HepG2 (cell line): ENCODE measurements around the gene OPA3. TPM values are rescaled to one million over a fixed set of nuclear protein-coding genes. Genes with fewer than 3 reads are reported as not detected.
A peak's percentile ranks its signal among the peaks of the same experiment; 100 is the strongest.

Experiments
- ATAC-seq: fragments of 200-7000 bp; cut with Tn5 transposase; 3 replicates; pipeline ENCODE4 v1.9.1; 2020; ENCODE audit warnings: mild to moderate bottlenecking, moderate library complexity
- BruUV-seq: library from RNA; stranded (reverse); fragments of 400-500 nt; replicated peaks from 2 replicates; lab custom pipeline; 2021; lab: Mats Ljungman, UMichigan
- CTCF ChIA-PET: fragments of 300-600 bp; formaldehyde crosslinking; extraction: SDS; loops from one replicate; lab custom pipeline; 2021; ENCODE audit warnings: low total read pairs, inconsistent platforms, low intra/inter-chr PET ratio; lab: Yijun Ruan, JAX
- POLR2A ChIA-PET: fragments of 350-600 bp; sonication (Branson Sonifier 250); formaldehyde crosslinking; loops from one replicate; lab custom pipeline; 2020; ENCODE audit warnings: antibody characterized with exemption, inconsistent platforms; lab: Yijun Ruan, JAX
- DNase-seq: peaks from one replicate; pipeline ENCODE4 v3.0.0-alpha.2; 2015; ENCODE audit warnings: low spot score
- FAIRE-seq: peaks from 3 replicates; lab custom pipeline; 2011; peaks lifted over from hg19 to GRCh38; lab: Jason Lieb, UNC
- H2AFZ ChIP-seq: one replicate; pipeline ENCODE4 v1.6.1; 2011; ENCODE audit warnings: low read length, inconsistent platforms
- H3K27ac ChIP-seq: fragments of 300-600 bp; 3 replicates; pipeline ENCODE4 v1.8.0; 2011; ENCODE audit warnings: mixed run types, mild to moderate bottlenecking, mixed read lengths, low read length, inconsistent platforms; ENCODE audit not compliant: insufficient read depth; ENCODE audit errors: extremely low read length
- H3K27me3 ChIP-seq, 2 experiments: fragments of 200-600 bp in 1 of 2; 2 replicates in 1 of 2; 3 replicates in 1 of 2; pipeline versions ENCODE4 v1.6.0 to v1.8.0; 2011; ENCODE audit warnings: low read length in 2 of 2, mild to moderate bottlenecking in 2 of 2, moderate library complexity in 2 of 2, inconsistent platforms in 1 of 2; ENCODE audit not compliant: insufficient read depth in 2 of 2, control insufficient read depth in 1 of 2
- H3K36me3 ChIP-seq, 2 experiments: fragments of 200-600 bp in 1 of 2; replicated peaks in 1 of 2; 2 replicates in 1 of 2; 3 replicates in 1 of 2; pipeline versions ENCODE4 v1.5.1 to v1.8.0; 2011; ENCODE audit warnings: low read length in 2 of 2, inconsistent platforms in 1 of 2; ENCODE audit not compliant: insufficient read depth in 2 of 2, control insufficient read depth in 1 of 2
- H3K4me1 ChIP-seq: 2 replicates; pipeline ENCODE4 v1.5.1; 2012; ENCODE audit warnings: low read length, inconsistent platforms; ENCODE audit not compliant: insufficient read depth
- H3K4me2 ChIP-seq: 2 replicates; pipeline ENCODE4 v1.6.0; 2011; ENCODE audit warnings: low read depth, low read length, inconsistent platforms
- H3K4me3 ChIP-seq, 3 experiments: fragments of 200-600 bp in 1 of 3; sonication (generic), shearing (Covaris generic) in 1 of 3; replicated peaks in 1 of 3; 2 replicates each; pipeline ENCODE4 v1.5.1; 2011 to 2016; ENCODE audit warnings: low read length in 3 of 3, inconsistent platforms in 2 of 3, low read depth in 2 of 3, mild to moderate bottlenecking in 2 of 3, control low read depth in 1 of 3, mixed read lengths in 1 of 3; ENCODE audit not compliant: insufficient read depth in 1 of 3
- H3K79me2 ChIP-seq: one replicate; pipeline ENCODE4 v1.6.1; 2011; ENCODE audit warnings: low read length, inconsistent platforms; ENCODE audit not compliant: insufficient read depth
- H3K9ac ChIP-seq: 2 replicates; pipeline ENCODE4 v1.6.0; 2011; ENCODE audit warnings: mild to moderate bottlenecking, low read depth, low read length, inconsistent platforms; ENCODE audit not compliant: insufficient read depth
- H3K9me3 ChIP-seq: 2 replicates; pipeline ENCODE4 v1.5.1; 2012; ENCODE audit warnings: mild to moderate bottlenecking, low read length
- H4K20me1 ChIP-seq: 2 replicates; pipeline ENCODE4 v1.6.0; 2011; ENCODE audit warnings: inconsistent platforms, mild to moderate bottlenecking, low read length, moderate library complexity; ENCODE audit not compliant: insufficient read depth
- EP300 ChIP-seq, 3 experiments: sonication (generic) in 1 of 3; formaldehyde crosslinking in 1 of 3; IDR thresholded peaks; 2 replicates each; pipeline versions ENCODE4 v1.5.1 to v1.6.1; 2011 to 2020; ENCODE audit warnings: low read depth in 2 of 3, low read length in 2 of 3, borderline replicate concordance in 1 of 3, improper control_type of control experiment in 1 of 3, mild to moderate bottlenecking in 1 of 3, missing genetic modification reagents in 1 of 3, moderate library complexity in 1 of 3
- ETV6 ChIP-seq: sonication (generic); formaldehyde crosslinking; conservative IDR thresholded peaks from 2 replicates; pipeline ENCODE4 v1.4.0; 2020; ENCODE audit warnings: missing genetic modification reagents
- GABPA ChIP-seq, 2 experiments: IDR thresholded peaks; 2 replicates each; pipeline ENCODE4 v1.6.1; 2011 to 2016; ENCODE audit warnings: low read depth in 2 of 2, low read length in 1 of 2, missing biosample characterization in 1 of 2, missing genetic modification characterization in 1 of 2
- NFE2L1 ChIP-seq: sonication (generic); formaldehyde crosslinking; IDR thresholded peaks from 2 replicates; pipeline ENCODE4 v1.4.0; 2020; ENCODE audit warnings: missing genetic modification reagents, mild to moderate bottlenecking, borderline replicate concordance
- SAP130 ChIP-seq: IDR thresholded peaks from 2 replicates; pipeline ENCODE4 v1.6.1; 2016; ENCODE audit warnings: low read depth
- SP5 ChIP-seq: IDR thresholded peaks from 2 replicates; pipeline ENCODE4 v1.6.1; 2016; ENCODE audit warnings: low read depth, borderline replicate concordance
- SRSF1 ChIP-seq: fragments of 200-400 bp; formaldehyde crosslinking; optimal IDR thresholded peaks from 2 replicates; pipeline ENCODE3; 2017; ENCODE audit warnings: mild to moderate bottlenecking, low read depth, low read length, moderate library complexity
- ZNF253 ChIP-seq: sonication (generic); formaldehyde crosslinking; IDR thresholded peaks from 2 replicates; pipeline ENCODE4 v1.8.0; 2022; ENCODE audit warnings: mild to moderate bottlenecking, missing genetic modification reagents, borderline replicate concordance
- ZNF256 ChIP-seq: sonication (generic); formaldehyde crosslinking; conservative IDR thresholded peaks from 2 replicates; pipeline ENCODE4 v1.4.0; 2020; ENCODE audit warnings: missing genetic modification reagents
- ZNF44 ChIP-seq: sonication (generic); formaldehyde crosslinking; IDR thresholded peaks from 2 replicates; pipeline ENCODE4 v1.5.1; 2020; ENCODE audit warnings: mild to moderate bottlenecking, missing genetic modification reagents
- WGBS: methylation state at CpG from one replicate; pipeline ENCODE4 v1.1.6; 2017; ENCODE audit warnings: low lambda C conversion rate; 5-methylcytosine and 5-hydroxymethylcytosine counted together
- in situ Hi-C: cut with HindIII; loops from 2 replicates; pipeline ENCODE4 v1.10.0; 2017; ENCODE audit warnings: low pct_unique_long_range_greater_than_20kb; ENCODE audit not compliant: extremely low pct_ligation_motif_present
- intact Hi-C: fragments of 100-400 bp; cut with micrococcal nuclease; formaldehyde crosslinking; loops from one replicate; pipeline ENCODE4 v1.10.0; 2022; ENCODE audit not compliant: unreplicated experiment
- polyA plus RNA-seq, 8 experiments: library from polyadenylated mRNA; depleted of rRNA in 3 of 8; stranded (reverse) in 7 of 8; unstranded in 1 of 8; fragments of >200 nt; fragmentation: Illumina TruSeq in 4 of 8; extraction: Trizol in 4 of 8; gene quantifications; 2 replicates each; pipeline versions ENCODE4 v1.2.1 to v1.2.3, GENCODE V29; 2011 to 2016; ENCODE audit warnings: low read depth in 4 of 8, missing spikeins in 1 of 8, mixed read lengths in 1 of 8; ENCODE audit not compliant: insufficient read depth in 1 of 8
- total RNA-seq, 5 experiments: library from RNA; depleted of rRNA; stranded (reverse); fragments of >200 nt; fragmentation: Illumina TruSeq; extraction: Trizol; gene quantifications; 2 replicates each; pipeline ENCODE4 v1.2.3, GENCODE V29; 2016; ENCODE audit warnings: low read depth in 1 of 5
- TF ChIP-seq, protein P1 (sequence below): sonication (generic); formaldehyde crosslinking; conservative IDR thresholded peaks from 2 replicates; pipeline ENCODE4 v1.4.0; 2020; ENCODE audit warnings: mild to moderate bottlenecking, missing genetic modification reagents, moderate library complexity
- TF ChIP-seq, protein P2 (sequence below), 2 experiments: sonication (generic) in 1 of 2; formaldehyde crosslinking in 1 of 2; IDR thresholded peaks; 2 replicates each; pipeline versions ENCODE4 v1.6.1 to v1.9.0; 2014 to 2022; ENCODE audit warnings: antibody characterized with exemption in 1 of 2, borderline replicate concordance in 1 of 2, inconsistent platforms in 1 of 2, low read depth in 1 of 2, missing genetic modification reagents in 1 of 2
- TF ChIP-seq, protein P3 (sequence below): IDR thresholded peaks from 2 replicates; pipeline ENCODE4 v1.6.1; 2016; ENCODE audit warnings: low read depth, borderline replicate concordance

OPA3 gene
- total and polyA plus RNA-seq, 2 of the 13 experiments (the other 11 are each of a cell fraction or from before 2014, with no cell fraction given): 8.3 to 17.7 TPM

DNA sequence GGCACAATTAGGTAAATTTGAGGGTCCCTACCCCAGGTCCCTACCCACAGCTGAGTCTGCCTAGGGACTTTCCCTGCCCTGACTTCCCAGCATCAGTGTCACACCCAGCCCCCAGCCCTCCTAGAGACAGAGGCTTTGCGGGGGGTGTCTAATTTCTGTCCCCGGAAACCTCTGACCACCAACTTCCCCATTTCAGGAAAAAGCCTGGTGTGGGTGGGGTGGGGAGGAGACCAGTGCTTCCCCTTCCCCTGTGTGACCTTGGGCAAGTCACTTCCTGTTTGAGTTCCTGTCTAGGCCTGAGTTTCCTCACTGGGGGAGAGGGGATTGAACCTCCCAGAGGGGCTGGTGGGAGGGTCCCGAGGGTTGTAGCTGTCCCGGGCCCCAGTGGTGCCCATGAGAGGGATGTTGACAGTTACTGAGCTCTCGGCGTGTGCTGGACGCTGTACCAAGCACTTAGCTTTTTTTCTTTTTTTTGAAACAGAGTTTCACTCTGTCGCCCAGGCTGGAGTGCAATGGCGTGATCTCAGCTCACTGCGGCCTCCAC, 69.4 kb downstream of the OPA3 start:
- peak overlapping the region; percentile 61 for H3K4me2 ChIP-seq
- H2AFZ ChIP-seq: no peak overlapping the region
- H3K36me3 ChIP-seq: peaks cover 13 to 22% of the 10 kb centered on the region in 2 experiments; a peak in 4 of 5 replicates
- DNase-seq (peak; percentile 54), ATAC-seq (peak; percentile 24), FAIRE-seq (no peak)
- H3K27me3 ChIP-seq: no peaks in the 10 kb centered on the region
- peaks cover 41% of the 10 kb centered on the region for H3K79me2 ChIP-seq
- peaks cover 7% of the 10 kb centered on the region for H4K20me1 ChIP-seq
- H3K9me3 ChIP-seq: no peaks in the 10 kb centered on the region
- WGBS: 67% methylated on average over 8 of the region's 10 CpGs
- peak overlapping the region; percentile 54 for H3K9ac ChIP-seq
- H3K27ac ChIP-seq: peak overlapping the region; percentile 76
- H3K4me3 ChIP-seq: no peak overlapping the region
- intact Hi-C loops: loop anchor here (2.0 kb wide), 1 partner anchor 22 kb away; no protein-coding TSS in a partner anchor
- H3K4me1 ChIP-seq: peaks cover 83% of the 10 kb centered on the region
- POLR2A ChIA-PET: no interaction called here
- no TSS peak for BruUV-seq
- in situ Hi-C loops: no loop called here
- CTCF ChIA-PET: no interaction called here
- no peak for TF ChIP-seq NFE2L1
- TF ChIP-seq ETV6 (CRISPR knock-in tag): peak; percentile 97
- TF ChIP-seq, protein P1, sequence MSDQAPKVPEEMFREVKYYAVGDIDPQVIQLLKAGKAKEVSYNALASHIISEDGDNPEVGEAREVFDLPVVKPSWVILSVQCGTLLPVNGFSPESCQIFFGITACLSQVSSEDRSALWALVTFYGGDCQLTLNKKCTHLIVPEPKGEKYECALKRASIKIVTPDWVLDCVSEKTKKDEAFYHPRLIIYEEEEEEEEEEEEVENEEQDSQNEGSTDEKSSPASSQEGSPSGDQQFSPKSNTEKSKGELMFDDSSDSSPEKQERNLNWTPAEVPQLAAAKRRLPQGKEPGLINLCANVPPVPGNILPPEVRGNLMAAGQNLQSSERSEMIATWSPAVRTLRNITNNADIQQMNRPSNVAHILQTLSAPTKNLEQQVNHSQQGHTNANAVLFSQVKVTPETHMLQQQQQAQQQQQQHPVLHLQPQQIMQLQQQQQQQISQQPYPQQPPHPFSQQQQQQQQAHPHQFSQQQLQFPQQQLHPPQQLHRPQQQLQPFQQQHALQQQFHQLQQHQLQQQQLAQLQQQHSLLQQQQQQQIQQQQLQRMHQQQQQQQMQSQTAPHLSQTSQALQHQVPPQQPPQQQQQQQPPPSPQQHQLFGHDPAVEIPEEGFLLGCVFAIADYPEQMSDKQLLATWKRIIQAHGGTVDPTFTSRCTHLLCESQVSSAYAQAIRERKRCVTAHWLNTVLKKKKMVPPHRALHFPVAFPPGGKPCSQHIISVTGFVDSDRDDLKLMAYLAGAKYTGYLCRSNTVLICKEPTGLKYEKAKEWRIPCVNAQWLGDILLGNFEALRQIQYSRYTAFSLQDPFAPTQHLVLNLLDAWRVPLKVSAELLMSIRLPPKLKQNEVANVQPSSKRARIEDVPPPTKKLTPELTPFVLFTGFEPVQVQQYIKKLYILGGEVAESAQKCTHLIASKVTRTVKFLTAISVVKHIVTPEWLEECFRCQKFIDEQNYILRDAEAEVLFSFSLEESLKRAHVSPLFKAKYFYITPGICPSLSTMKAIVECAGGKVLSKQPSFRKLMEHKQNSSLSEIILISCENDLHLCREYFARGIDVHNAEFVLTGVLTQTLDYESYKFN: 0 out of 2 replicates have a peak, but pooled peaks have one; percentile 1
- TF ChIP-seq GABPA (IDR thresholded peaks at IDR 0.05; ENCODE audit: low read depth, low read length): 0 out of 2 replicates have a peak, but pooled peaks have one; percentile 15
- TF ChIP-seq GABPA (CRISPR knock-in tag; IDR thresholded peaks at IDR 0.05; ENCODE audit: low read depth): peak; percentile 67
- no peak for TF ChIP-seq ZNF253 (CRISPR knock-in tag)
- TF ChIP-seq, protein P2, sequence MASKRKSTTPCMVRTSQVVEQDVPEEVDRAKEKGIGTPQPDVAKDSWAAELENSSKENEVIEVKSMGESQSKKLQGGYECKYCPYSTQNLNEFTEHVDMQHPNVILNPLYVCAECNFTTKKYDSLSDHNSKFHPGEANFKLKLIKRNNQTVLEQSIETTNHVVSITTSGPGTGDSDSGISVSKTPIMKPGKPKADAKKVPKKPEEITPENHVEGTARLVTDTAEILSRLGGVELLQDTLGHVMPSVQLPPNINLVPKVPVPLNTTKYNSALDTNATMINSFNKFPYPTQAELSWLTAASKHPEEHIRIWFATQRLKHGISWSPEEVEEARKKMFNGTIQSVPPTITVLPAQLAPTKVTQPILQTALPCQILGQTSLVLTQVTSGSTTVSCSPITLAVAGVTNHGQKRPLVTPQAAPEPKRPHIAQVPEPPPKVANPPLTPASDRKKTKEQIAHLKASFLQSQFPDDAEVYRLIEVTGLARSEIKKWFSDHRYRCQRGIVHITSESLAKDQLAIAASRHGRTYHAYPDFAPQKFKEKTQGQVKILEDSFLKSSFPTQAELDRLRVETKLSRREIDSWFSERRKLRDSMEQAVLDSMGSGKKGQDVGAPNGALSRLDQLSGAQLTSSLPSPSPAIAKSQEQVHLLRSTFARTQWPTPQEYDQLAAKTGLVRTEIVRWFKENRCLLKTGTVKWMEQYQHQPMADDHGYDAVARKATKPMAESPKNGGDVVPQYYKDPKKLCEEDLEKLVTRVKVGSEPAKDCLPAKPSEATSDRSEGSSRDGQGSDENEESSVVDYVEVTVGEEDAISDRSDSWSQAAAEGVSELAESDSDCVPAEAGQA (IDR thresholded peaks at IDR 0.05; ENCODE audit: low read depth): no peak
- TF ChIP-seq, protein P2 (CRISPR knock-in tag; IDR thresholded peaks at IDR 0.05; ENCODE audit: borderline replicate concordance): no peak
- no peak for TF ChIP-seq SRSF1
- TF ChIP-seq, protein P3, sequence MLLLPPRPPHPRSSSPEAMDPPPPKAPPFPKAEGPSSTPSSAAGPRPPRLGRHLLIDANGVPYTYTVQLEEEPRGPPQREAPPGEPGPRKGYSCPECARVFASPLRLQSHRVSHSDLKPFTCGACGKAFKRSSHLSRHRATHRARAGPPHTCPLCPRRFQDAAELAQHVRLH (CRISPR knock-in tag): no peak
- TF ChIP-seq SAP130 (CRISPR knock-in tag): 0 out of 2 replicates have a peak, but pooled peaks have one; percentile 6
- TF ChIP-seq SP5 (CRISPR knock-in tag): peak; percentile 45; the same call in 1 of the 2 replicates
- TF ChIP-seq ZNF256 (CRISPR knock-in tag): no peak
- 0 out of 4 replicates have a peak, but pooled peaks of 1 of the 2 experiments have one; percentile 15 for TF ChIP-seq EP300 (IDR thresholded peaks at IDR 0.05; ENCODE audit: low read depth in 2 of 2, low read length in 2 of 2)
- TF ChIP-seq EP300 (CRISPR knock-in tag; IDR thresholded peaks at IDR 0.05; ENCODE audit: borderline replicate concordance): no peak
- no peak for TF ChIP-seq ZNF44 (CRISPR knock-in tag)
